Measurements from ENCODE around the gene SPTLC1. TPM values are rescaled to one million over a fixed set of nuclear protein-coding genes. Genes with fewer than 3 reads are reported as not detected.

Gene SPTLC1
- total RNA-seq, 1 experiment from 2014 or later: 68.0 TPM

- ChIA-PET CTCF (interaction anchor here (0.6 to 6.5 kb wide), 6 partner anchors 16 to 104 kb away, joined by 3 to 153 read pairs (median 6); no protein-coding TSS in a partner anchor), POLR2A (no interaction called here)
- no peaks in the 10 kb centered on the region for H3K27me3 Mint-ChIP-seq (ENCODE audit: insufficient read depth, unreplicated experiment)
- H3K36me3 Mint-ChIP-seq (ENCODE audit: insufficient read depth, unreplicated experiment): no peaks in the 10 kb centered on the region
- TF ChIP-seq CTCF (IDR thresholded peaks at IDR 0.05; ENCODE audit: unreplicated experiment): no peak
- no TSS peak for BruUV-seq (replicated peaks)
- no peak for DNase-seq (ENCODE audit: unreplicated experiment)
- peaks cover 32% of the 10 kb centered on the region for H3K4me1 Mint-ChIP-seq (ENCODE audit: insufficient read depth, unreplicated experiment)
- no peak overlapping the region for H3K4me3 Mint-ChIP-seq (ENCODE audit: unreplicated experiment)
- H3K27ac Mint-ChIP-seq (ENCODE audit: low read depth, unreplicated experiment): no peak overlapping the region
- H3K9me3 Mint-ChIP-seq (ENCODE audit: unreplicated experiment): no peaks in the 10 kb centered on the region
- intact Hi-C loops (cut with micrococcal nuclease): loop anchor here (10.0 kb wide), 1 partner anchor 62 kb away; no protein-coding TSS in a partner anchor
Measured at GRCh38 chr9:92142329-92142728, 27.1 kb upstream of the SPTLC1 start.

GRCh38 chr9:92141144-92142129 lies 26.2 kb upstream of the SPTLC1 start:
- H3K9me3 Mint-ChIP-seq (ENCODE audit: unreplicated experiment): no peaks in the 10 kb centered on the region
- CTCF ChIA-PET: interaction anchor here (0.6 to 6.7 kb wide), 33 partner anchors 7 to 1823 kb away, joined by 3 to 153 read pairs (median 10); partner anchors contain the start of gene IARS1
- no peak overlapping the region for H3K27ac Mint-ChIP-seq (ENCODE audit: low read depth, unreplicated experiment)
- intact Hi-C loops (cut with micrococcal nuclease): loop anchor here (2.0 to 10.0 kb wide), 3 partner anchors 63 to 649 kb away; no protein-coding TSS in a partner anchor
- H3K27me3 Mint-ChIP-seq (ENCODE audit: insufficient read depth, unreplicated experiment): no peaks in the 10 kb centered on the region
- no peak for DNase-seq (ENCODE audit: unreplicated experiment)
- POLR2A ChIA-PET: interaction anchor here (0.9 to 2.0 kb wide), 2 partner anchors 90 to 104 kb away, joined by 4 to 12 read pairs; no protein-coding TSS in a partner anchor
- no peak for TF ChIP-seq CTCF (IDR thresholded peaks at IDR 0.05; ENCODE audit: unreplicated experiment)
- no peaks in the 10 kb centered on the region for H3K36me3 Mint-ChIP-seq (ENCODE audit: insufficient read depth, unreplicated experiment)
- peaks cover 25% of the 10 kb centered on the region for H3K4me1 Mint-ChIP-seq (ENCODE audit: insufficient read depth, unreplicated experiment)
- BruUV-seq (replicated peaks): no TSS peak
- peak overlapping the region; percentile 35 for H3K4me3 Mint-ChIP-seq (ENCODE audit: unreplicated experiment)

- peak overlapping the region; percentile 35 for H3K4me3 Mint-ChIP-seq (ENCODE audit: unreplicated experiment)
- ChIA-PET CTCF (interaction anchor here (0.6 to 6.7 kb wide), 38 partner anchors 8 to 1824 kb away, joined by 3 to 153 read pairs (median 6); partner anchors contain the start of gene IARS1), POLR2A (interaction anchor here (0.6 to 2.0 kb wide), 6 partner anchors 24 to 304 kb away, joined by 3 to 12 read pairs (median 4); no protein-coding TSS in a partner anchor)
- DNase-seq (ENCODE audit: unreplicated experiment): no peak
- intact Hi-C loops (cut with micrococcal nuclease): loop anchor here (2.0 to 10.0 kb wide), 3 partner anchors 64 to 650 kb away; no protein-coding TSS in a partner anchor
- H3K4me1 Mint-ChIP-seq (ENCODE audit: insufficient read depth, unreplicated experiment): peaks cover 20% of the 10 kb centered on the region
- no peak overlapping the region for H3K27ac Mint-ChIP-seq (ENCODE audit: low read depth, unreplicated experiment)
- no peaks in the 10 kb centered on the region for H3K36me3 Mint-ChIP-seq (ENCODE audit: insufficient read depth, unreplicated experiment)
- no peaks in the 10 kb centered on the region for H3K27me3 Mint-ChIP-seq (ENCODE audit: insufficient read depth, unreplicated experiment)
- no TSS peak for BruUV-seq (replicated peaks)
- no peaks in the 10 kb centered on the region for H3K9me3 Mint-ChIP-seq (ENCODE audit: unreplicated experiment)
- TF ChIP-seq CTCF (IDR thresholded peaks at IDR 0.05; ENCODE audit: unreplicated experiment): no peak
Measured at GRCh38 chr9:92140754-92141143, 25.5 kb upstream of the SPTLC1 start.

All from MCF 10A (cell line).